OCI-LY7 (cell line): ENCODE measurements around the gene FKBP1A.

Experiments
- EZH2phosphoT487 ChIP-seq: fragments of 200-600 bp; sonication (generic); IDR thresholded peaks from 2 replicates; pipeline ENCODE4 v1.6.1; 2018; ENCODE audit warnings: low read depth, borderline replicate concordance, mild to moderate bottlenecking, mixed run types, antibody characterized with exemption, low read length, moderate library complexity, mixed read lengths
- TF ChIP-seq, protein P1 (sequence below): fragments of 200-600 bp; sonication (generic); conservative IDR thresholded peaks from 2 replicates; pipeline ENCODE4 v1.5.1; 2014; ENCODE audit warnings: mild to moderate bottlenecking, antibody characterized with exemption, low read length, moderate library complexity, mixed read lengths

DNA sequence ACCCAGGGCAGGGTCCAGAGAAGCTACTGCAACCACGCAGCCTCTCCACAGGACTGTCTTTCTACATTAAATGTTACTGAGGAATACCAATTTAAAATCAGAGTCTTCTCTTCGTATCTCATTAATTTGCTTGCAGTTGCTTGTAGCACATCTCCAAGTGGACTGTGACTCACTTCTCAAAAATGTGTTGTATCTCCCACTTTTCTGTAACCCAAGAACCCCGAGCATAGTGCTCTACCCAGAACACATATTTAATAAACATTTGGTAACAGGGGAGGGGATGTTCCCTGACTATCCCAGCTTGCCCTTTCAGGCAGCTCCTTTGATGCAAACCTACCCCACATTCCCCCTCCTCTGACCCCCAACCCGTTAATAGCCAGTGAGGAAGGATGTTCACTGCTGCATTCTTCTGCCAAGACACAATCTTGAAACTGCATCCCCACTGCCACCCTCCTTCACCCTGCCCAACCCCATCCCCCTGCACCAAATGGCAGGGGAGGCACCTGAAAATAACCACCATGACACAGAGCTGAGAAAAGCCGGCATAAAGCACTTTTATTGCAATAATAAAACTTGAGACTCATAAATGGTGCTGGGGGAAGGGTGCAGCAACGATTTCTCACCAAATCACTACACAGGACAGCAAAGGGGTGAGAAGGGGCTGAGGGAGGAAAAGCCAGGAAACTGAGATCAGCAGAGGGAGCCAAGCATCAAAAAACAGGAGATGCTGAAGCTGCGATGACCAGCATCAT is 24.2 kb downstream of the FKBP1A start:
- TF ChIP-seq, protein P1, sequence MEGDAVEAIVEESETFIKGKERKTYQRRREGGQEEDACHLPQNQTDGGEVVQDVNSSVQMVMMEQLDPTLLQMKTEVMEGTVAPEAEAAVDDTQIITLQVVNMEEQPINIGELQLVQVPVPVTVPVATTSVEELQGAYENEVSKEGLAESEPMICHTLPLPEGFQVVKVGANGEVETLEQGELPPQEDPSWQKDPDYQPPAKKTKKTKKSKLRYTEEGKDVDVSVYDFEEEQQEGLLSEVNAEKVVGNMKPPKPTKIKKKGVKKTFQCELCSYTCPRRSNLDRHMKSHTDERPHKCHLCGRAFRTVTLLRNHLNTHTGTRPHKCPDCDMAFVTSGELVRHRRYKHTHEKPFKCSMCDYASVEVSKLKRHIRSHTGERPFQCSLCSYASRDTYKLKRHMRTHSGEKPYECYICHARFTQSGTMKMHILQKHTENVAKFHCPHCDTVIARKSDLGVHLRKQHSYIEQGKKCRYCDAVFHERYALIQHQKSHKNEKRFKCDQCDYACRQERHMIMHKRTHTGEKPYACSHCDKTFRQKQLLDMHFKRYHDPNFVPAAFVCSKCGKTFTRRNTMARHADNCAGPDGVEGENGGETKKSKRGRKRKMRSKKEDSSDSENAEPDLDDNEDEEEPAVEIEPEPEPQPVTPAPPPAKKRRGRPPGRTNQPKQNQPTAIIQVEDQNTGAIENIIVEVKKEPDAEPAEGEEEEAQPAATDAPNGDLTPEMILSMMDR = no peak
- TF ChIP-seq EZH2phosphoT487 = no peak
